HG02571 (cell line): ENCODE data around the gene SPACDR.

Source experiments
- ATAC-seq: cut with Tn5 transposase; IDR thresholded peaks from one replicate; pipeline ENCODE4 v1.9.1; 2021; ENCODE audit warnings: mild to moderate bottlenecking, moderate library complexity; ENCODE audit not compliant: unreplicated experiment

SPACDR gene

DNA sequence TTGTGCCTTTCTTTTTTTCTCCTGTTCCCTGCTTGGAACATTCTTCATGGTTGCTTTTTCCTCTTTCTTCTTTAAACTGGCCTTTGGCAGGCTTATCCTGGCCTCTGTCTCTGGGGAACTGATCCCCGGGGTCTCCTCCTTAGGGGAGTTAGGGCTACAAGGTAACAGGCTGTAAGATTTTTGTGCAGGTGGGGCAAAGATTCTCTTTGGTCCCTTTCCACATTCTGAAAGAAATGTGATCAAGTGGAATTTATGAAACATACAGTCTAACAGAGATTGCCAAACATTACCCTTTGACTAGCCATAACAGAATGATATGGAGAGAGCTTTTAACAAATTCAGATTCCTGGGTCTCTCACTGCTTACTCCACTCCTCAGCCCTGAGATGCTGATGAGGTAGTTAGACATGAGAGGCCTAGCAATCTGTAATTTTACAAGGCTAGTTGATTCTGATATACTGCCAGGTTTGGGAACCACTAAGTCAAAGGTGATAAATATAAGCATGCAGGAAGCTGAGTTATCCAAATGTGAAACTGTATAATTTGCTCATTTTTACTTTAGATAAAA lies 44.3 kb downstream of the SPACDR start:
- ATAC-seq: no peak

DNA sequence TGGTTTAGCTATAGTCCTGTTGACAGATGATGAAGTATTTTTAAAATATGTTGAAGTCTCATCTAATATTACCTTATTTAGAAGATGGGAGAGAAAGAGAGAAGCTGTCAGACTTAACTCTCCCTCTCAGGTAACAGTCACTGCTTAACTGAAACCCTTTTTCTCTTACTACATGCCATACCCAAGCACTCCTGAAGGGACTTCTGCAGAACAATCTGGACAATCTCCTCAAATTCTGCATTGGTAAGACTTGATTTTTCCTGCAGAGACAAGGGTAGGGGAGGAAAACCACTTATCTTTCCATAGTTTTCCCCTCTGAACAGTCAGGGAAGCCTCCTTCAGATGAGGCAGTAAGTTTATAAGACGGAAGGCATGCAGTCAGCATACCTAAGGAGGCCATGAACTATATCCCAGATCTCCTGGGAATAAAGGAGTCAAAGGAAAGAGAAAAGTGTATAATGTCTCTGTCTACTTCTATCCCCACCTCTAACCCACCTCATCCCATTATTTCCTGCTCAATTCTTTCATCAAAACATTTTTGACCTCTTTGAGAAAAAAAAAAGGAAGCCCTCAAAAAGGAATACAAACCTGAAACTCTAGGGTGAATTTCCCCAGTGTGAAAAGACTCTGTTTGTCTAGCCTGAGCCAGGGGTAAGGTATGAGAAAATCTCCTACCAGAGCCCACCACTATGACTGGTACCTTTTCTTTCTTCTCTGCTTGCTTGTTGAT lies 45.0 kb downstream of the SPACDR start:
- no peak for ATAC-seq

DNA sequence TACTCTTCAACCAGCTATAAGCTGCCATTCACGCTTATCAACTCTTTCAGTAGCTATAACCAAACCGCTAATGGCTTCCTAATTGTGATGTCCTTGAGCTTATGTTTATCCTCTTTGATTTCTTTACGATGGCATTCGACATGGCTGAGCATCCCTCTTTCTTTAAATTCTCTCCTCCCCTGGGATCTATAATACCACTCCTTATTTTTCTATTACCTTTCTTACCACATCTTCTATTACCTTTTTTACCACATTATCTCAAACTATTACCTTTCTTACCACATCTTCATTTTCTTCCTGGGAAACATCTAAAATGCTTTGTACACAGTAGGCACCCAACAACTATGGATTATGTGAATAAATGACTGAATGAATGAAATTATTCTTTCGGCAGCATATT lies 48.6 kb downstream of the SPACDR start:
- no peak for ATAC-seq

DNA sequence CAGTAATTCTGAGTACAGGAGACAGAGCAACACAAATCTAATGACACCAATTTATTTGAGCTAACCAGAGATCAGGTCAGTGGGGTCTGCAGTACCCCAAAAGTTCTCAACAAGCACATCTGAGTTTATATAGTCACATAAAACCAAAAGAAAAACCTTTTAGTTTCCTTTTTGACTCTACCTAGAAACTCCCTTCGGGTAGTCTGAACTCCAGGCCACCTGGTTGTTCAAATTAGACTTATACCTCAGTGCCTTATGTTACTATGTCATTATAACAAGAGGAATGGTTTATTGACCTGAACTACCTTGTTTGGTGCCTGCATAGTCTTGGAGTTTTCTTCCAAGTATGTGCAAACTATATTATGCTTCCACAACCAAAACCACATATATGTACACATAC lies 50.2 kb downstream of the SPACDR start:
- ATAC-seq: no peak

DNA sequence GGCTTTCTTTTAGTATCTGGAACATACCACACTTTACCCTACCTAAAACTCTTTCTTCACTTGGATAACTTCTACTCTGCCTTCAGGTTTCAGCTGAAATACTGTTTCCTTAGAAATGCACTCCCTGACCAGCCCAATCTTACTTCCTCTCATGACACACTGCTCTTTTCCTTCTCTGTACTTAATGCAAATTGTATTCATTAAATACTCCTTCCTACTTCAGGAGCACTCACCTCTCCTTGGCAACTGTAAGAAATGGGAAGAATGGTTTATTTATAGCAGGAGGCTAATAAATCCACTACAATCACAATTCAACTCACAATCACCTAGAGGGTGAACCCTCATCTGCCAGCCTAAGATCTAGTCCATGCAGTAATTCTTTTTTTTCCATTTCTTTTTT lies 50.7 kb downstream of the SPACDR start:
- ATAC-seq: no peak

DNA sequence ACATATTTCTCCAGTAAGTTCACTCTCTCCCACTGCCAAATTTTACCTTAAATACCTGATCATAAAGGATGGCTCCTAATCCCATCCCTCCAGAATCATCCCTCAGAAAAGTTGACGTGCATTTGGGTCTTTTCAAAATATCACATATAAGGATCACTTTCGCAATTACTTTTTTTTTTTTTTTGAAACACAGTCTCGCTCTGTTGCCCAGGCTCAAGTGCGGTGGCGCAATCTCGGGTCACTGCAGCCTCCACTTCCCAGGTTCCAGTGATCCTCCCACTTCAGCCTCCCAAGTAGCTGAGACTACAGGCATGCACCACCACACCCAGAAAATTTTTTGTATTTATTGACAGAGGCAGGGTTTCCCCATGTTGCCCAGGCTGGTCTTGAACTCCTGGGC lies 53.0 kb downstream of the SPACDR start:
- ATAC-seq: no peak

DNA sequence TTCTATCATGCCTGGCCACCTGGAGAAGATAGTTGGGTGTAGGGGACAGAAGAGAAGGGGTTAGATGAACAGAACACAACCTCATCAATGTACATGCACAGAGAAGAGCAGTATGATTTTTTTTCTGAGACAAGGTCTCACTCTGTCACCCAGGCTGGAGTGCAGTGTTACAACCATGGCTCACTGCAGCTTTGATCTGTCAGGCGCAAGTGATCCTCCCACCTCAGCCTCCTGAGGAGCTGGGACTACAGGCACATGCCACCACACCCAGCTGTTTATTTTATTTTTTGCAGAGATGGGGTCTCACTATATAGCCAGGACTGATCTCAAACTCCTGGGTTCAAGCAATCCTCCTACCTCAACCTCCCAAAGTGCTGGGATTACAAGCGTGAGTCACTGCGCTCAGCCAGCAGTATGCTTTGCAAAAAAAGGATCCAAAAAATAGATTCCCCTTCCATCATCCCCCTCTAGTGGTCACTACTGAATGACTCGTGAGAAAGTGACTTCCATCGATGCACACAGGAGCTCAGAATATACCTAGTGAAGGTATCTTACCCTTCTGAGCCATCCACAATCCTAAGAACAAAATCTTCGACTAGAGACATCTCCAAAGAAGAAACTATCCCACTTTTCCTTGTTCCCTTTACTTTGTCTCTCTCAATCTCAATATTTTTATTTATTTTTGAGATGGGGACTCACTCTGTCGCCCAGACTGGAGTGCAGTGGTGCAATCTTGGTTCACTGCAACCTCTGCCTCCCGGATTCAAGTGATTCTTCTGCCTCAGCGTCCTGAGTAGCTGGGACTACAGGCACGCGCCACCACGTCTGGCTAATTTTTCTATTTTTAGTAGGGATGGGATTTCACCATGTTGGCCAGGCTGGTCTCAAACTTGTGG lies 56.5 kb downstream of the SPACDR start:
- no peak for ATAC-seq

DNA sequence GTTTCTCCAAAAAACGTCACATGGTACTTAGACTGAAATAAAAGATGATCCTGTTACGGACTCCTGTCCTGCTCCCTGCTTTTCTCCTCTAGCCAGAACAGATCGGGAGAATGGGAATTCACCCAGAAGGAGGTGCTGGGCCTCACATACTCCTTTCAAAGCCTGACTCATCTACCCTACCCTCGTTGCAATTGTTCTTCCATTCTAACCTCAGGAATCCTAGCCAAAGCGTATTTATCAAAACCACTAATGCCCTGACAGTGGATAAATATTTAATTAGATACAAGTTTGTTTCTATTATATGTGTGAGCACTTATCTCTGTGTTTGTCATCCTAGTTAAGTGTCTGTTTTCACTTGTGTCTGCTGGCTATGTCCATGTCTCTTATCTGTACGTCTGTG lies 57.3 kb downstream of the SPACDR start:
- no peak for ATAC-seq
